Fibroblast of lung (primary cell): ENCODE measurements around the gene TBP.

Experiments used
- EZH2 ChIP-seq: IDR thresholded peaks from 2 replicates; pipeline ENCODE4 v1.5.1; 2012; ENCODE audit warnings: low read length, control low read depth, mild to moderate bottlenecking; ENCODE audit errors: missing control alignments
- TF ChIP-seq, protein P1 (sequence below), 2 donors: IDR thresholded peaks in 1 of 2; conservative IDR thresholded peaks in 1 of 2; 1 replicate in 1 of 2; 2 replicates in 1 of 2; pipeline ENCODE4 v1.5.1; 2011 to 2012; ENCODE audit warnings: low read length in 2 of 2, control low read depth in 1 of 2, inconsistent platforms in 1 of 2, low read depth in 1 of 2, mild to moderate bottlenecking in 1 of 2

DNA sequence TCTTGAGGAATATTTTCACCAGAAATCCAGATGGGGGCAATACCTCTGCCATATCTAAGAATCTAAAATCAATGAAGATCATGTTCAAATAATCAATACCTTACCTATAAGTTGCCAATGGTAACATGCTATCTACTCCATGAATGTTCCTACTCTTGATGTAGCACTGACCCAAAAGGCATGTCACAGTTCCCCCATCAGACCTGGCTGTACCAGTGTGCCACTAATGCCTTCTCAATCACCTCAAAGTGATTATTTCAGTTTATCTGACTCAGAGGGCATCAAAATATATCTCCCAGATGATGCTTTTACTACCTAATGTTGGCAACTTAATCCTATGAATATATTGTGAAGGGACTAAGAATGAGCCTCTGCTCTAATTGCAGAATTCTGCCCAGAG is 24.7 kb downstream of the TBP start:
- TF ChIP-seq, protein P1, sequence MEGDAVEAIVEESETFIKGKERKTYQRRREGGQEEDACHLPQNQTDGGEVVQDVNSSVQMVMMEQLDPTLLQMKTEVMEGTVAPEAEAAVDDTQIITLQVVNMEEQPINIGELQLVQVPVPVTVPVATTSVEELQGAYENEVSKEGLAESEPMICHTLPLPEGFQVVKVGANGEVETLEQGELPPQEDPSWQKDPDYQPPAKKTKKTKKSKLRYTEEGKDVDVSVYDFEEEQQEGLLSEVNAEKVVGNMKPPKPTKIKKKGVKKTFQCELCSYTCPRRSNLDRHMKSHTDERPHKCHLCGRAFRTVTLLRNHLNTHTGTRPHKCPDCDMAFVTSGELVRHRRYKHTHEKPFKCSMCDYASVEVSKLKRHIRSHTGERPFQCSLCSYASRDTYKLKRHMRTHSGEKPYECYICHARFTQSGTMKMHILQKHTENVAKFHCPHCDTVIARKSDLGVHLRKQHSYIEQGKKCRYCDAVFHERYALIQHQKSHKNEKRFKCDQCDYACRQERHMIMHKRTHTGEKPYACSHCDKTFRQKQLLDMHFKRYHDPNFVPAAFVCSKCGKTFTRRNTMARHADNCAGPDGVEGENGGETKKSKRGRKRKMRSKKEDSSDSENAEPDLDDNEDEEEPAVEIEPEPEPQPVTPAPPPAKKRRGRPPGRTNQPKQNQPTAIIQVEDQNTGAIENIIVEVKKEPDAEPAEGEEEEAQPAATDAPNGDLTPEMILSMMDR (conservative IDR thresholded peaks at IDR 0.05 in 1 of 2, IDR thresholded peaks at IDR 0.05 in 1 of 2; ENCODE audit: low read depth in 1 of 2, low read length in 2 of 2): no peak
- no peak for TF ChIP-seq EZH2
